Lung (tissue), 5 donors: Measurements from ENCODE around the gene KRTAP1-5. TPM values are rescaled to one million over a fixed set of nuclear protein-coding genes. Genes with fewer than 3 reads are reported as not detected.

ENCODE experiments used
- polyA plus RNA-seq, 2 donors: library from polyadenylated mRNA; stranded (reverse); fragments of 200-250 nt; gene quantifications; one replicate each; pipeline ENCODE4 v1.2.1, GENCODE V29; 2013
- small RNA-seq: library from RNA; depleted of rRNA; stranded (forward); fragments of <200 nt; gene quantifications from one replicate; pipeline ENCODE3, GENCODE V24; 2014; ENCODE audit warnings: low replicate concordance
- total RNA-seq, 2 donors: library from RNA; depleted of rRNA in 1 of 2; stranded (reverse); fragments of >200 nt in 1 of 2; gene quantifications; one replicate each; pipeline ENCODE4 v1.2.1, GENCODE V29; 2014 to 2021
- donor health status: Bipolar disorder and iron deficiency.
- donor health status: healthy.
- donor health status: DM: yes; HTN: yes; CAD: no.

KRTAP1-5 gene
- total and polyA plus RNA-seq, 4 donors, result not detected

Small RNA genes within 50 kb of the gene (small RNA-seq; reads per million reads assigned to genes)
- gene KRTAP3-4P, result not detected

Other genes starting within 250 kb of the KRTAP1-5 start
Only the 30 nearest of the 38 such genes appear.
- 10 to 100 TPM in 1 of 2 donors, 1 to 10 TPM in 1; 4.6 to 34.7 TPM for gene KRT10, start 204.6 kb downstream of the KRTAP1-5 start, total RNA-seq
- 10 to 100 TPM; 21.0 to 60.6 TPM for gene KRT10, start 204.6 kb downstream of the KRTAP1-5 start, polyA plus RNA-seq
- gene KRT12, start 160.0 kb downstream of the KRTAP1-5 start, total RNA-seq, result not detected
- not detected for gene KRT12, start 160.0 kb downstream of the KRTAP1-5 start, polyA plus RNA-seq
- gene KRT20, start 142.0 kb downstream of the KRTAP1-5 start, total RNA-seq, result under 1 TPM in 1 of 2 donors, not detected in 1; 0.31 TPM
- gene KRT20, start 142.0 kb downstream of the KRTAP1-5 start, polyA plus RNA-seq, result under 1 TPM in 1 of 2 donors, not detected in 1; 0.24 TPM
- 1 to 10 TPM; 1.3 to 2.0 TPM for gene KRT23, start 89.6 kb downstream of the KRTAP1-5 start, total RNA-seq
- 1 to 10 TPM; 1.9 to 9.4 TPM for gene KRT23, start 89.6 kb downstream of the KRTAP1-5 start, polyA plus RNA-seq
- gene KRT39, start 60.3 kb downstream of the KRTAP1-5 start, total RNA-seq, result not detected
- gene KRT39, start 60.3 kb downstream of the KRTAP1-5 start, polyA plus RNA-seq, result not detected
- gene KRT40, start 42.9 kb downstream of the KRTAP1-5 start, total RNA-seq, result not detected
- gene KRT40, start 42.9 kb downstream of the KRTAP1-5 start, polyA plus RNA-seq, result under 1 TPM; 0.09 to 0.31 TPM
- gene KRTAP3-3, start 33.0 kb downstream of the KRTAP1-5 start, total RNA-seq, result not detected
- gene KRTAP3-3, start 33.0 kb downstream of the KRTAP1-5 start, polyA plus RNA-seq, result not detected
- not detected for gene KRTAP3-2, start 27.3 kb downstream of the KRTAP1-5 start, total RNA-seq
- under 1 TPM in 1 of 2 donors, not detected in 1; 0.94 TPM for gene KRTAP3-2, start 27.3 kb downstream of the KRTAP1-5 start, polyA plus RNA-seq
- not detected for gene KRTAP3-1, start 18.1 kb downstream of the KRTAP1-5 start, total RNA-seq
- gene KRTAP3-1, start 18.1 kb downstream of the KRTAP1-5 start, polyA plus RNA-seq, result not detected
- not detected for gene KRTAP1-4, start 3.0 kb upstream of the KRTAP1-5 start, total RNA-seq
- not detected for gene KRTAP1-4, start 3.0 kb upstream of the KRTAP1-5 start, polyA plus RNA-seq
- not detected for gene KRTAP1-3, start 7.7 kb upstream of the KRTAP1-5 start, total RNA-seq
- gene KRTAP1-3, start 7.7 kb upstream of the KRTAP1-5 start, polyA plus RNA-seq, result not detected
- gene KRTAP1-1, start 14.2 kb upstream of the KRTAP1-5 start, total RNA-seq, result not detected
- not detected for gene KRTAP1-1, start 14.2 kb upstream of the KRTAP1-5 start, polyA plus RNA-seq
- not detected for gene KRTAP2-1, start 20.1 kb upstream of the KRTAP1-5 start, total RNA-seq
- gene KRTAP2-1, start 20.1 kb upstream of the KRTAP1-5 start, polyA plus RNA-seq, result not detected
- gene KRTAP2-2, start 28.0 kb upstream of the KRTAP1-5 start, total RNA-seq, result not detected
- not detected for gene KRTAP2-2, start 28.0 kb upstream of the KRTAP1-5 start, polyA plus RNA-seq
- gene KRTAP2-3, start 32.9 kb upstream of the KRTAP1-5 start, total RNA-seq, result not detected
- not detected for gene KRTAP2-3, start 32.9 kb upstream of the KRTAP1-5 start, polyA plus RNA-seq
- gene KRTAP2-4, start 38.7 kb upstream of the KRTAP1-5 start, total RNA-seq, result not detected
- not detected for gene KRTAP2-4, start 38.7 kb upstream of the KRTAP1-5 start, polyA plus RNA-seq
- gene KRTAP4-7, start 56.9 kb upstream of the KRTAP1-5 start, total RNA-seq, result not detected
- not detected for gene KRTAP4-7, start 56.9 kb upstream of the KRTAP1-5 start, polyA plus RNA-seq
- gene KRTAP4-8, start 70.9 kb upstream of the KRTAP1-5 start, total RNA-seq, result not detected
- not detected for gene KRTAP4-8, start 70.9 kb upstream of the KRTAP1-5 start, polyA plus RNA-seq
- not detected for gene KRTAP4-16, start 75.0 kb upstream of the KRTAP1-5 start, total RNA-seq
- gene KRTAP4-16, start 75.0 kb upstream of the KRTAP1-5 start, polyA plus RNA-seq, result not detected
- gene KRTAP4-9, start 78.2 kb upstream of the KRTAP1-5 start, total RNA-seq, result not detected
- gene KRTAP4-9, start 78.2 kb upstream of the KRTAP1-5 start, polyA plus RNA-seq, result not detected
- under 1 TPM in 1 of 2 donors, not detected in 1; 0.34 TPM for gene KRTAP4-11, start 91.2 kb upstream of the KRTAP1-5 start, total RNA-seq
- not detected for gene KRTAP4-11, start 91.2 kb upstream of the KRTAP1-5 start, polyA plus RNA-seq
- not detected for gene KRTAP4-12, start 97.0 kb upstream of the KRTAP1-5 start, total RNA-seq
- gene KRTAP4-12, start 97.0 kb upstream of the KRTAP1-5 start, polyA plus RNA-seq, result not detected
- not detected for gene KRTAP4-6, start 113.3 kb upstream of the KRTAP1-5 start, total RNA-seq
- not detected for gene KRTAP4-6, start 113.3 kb upstream of the KRTAP1-5 start, polyA plus RNA-seq
- gene KRTAP4-5, start 122.6 kb upstream of the KRTAP1-5 start, total RNA-seq, result not detected
- gene KRTAP4-5, start 122.6 kb upstream of the KRTAP1-5 start, polyA plus RNA-seq, result not detected
- gene KRTAP4-4, start 133.5 kb upstream of the KRTAP1-5 start, total RNA-seq, result not detected
- not detected for gene KRTAP4-4, start 133.5 kb upstream of the KRTAP1-5 start, polyA plus RNA-seq
- gene KRTAP4-3, start 141.0 kb upstream of the KRTAP1-5 start, total RNA-seq, result not detected
- not detected for gene KRTAP4-3, start 141.0 kb upstream of the KRTAP1-5 start, polyA plus RNA-seq
- not detected for gene KRTAP4-2, start 151.0 kb upstream of the KRTAP1-5 start, total RNA-seq
- not detected for gene KRTAP4-2, start 151.0 kb upstream of the KRTAP1-5 start, polyA plus RNA-seq
- not detected for gene KRTAP4-1, start 157.7 kb upstream of the KRTAP1-5 start, total RNA-seq
- not detected for gene KRTAP4-1, start 157.7 kb upstream of the KRTAP1-5 start, polyA plus RNA-seq
- not detected for gene KRTAP9-1, start 162.7 kb upstream of the KRTAP1-5 start, total RNA-seq
- gene KRTAP9-1, start 162.7 kb upstream of the KRTAP1-5 start, polyA plus RNA-seq, result not detected
- gene KRTAP9-2, start 199.4 kb upstream of the KRTAP1-5 start, total RNA-seq, result not detected
- not detected for gene KRTAP9-2, start 199.4 kb upstream of the KRTAP1-5 start, polyA plus RNA-seq